HepG2 (cell line): ENCODE data around the gene MTA3.

Experiments
- AHDC1 ChIP-seq: sonication (generic); formaldehyde crosslinking; IDR thresholded peaks from 2 replicates; pipeline ENCODE4 v1.5.1; 2020; ENCODE audit warnings: mild to moderate bottlenecking, missing genetic modification reagents, borderline replicate concordance
- CTCF ChIP-seq: sonication (generic); formaldehyde crosslinking; IDR thresholded peaks from 2 replicates; pipeline ENCODE4 v1.5.0; 2020; ENCODE audit warnings: mild to moderate bottlenecking, missing genetic modification reagents, moderate library complexity
- GLI4 ChIP-seq: sonication (generic); formaldehyde crosslinking; IDR thresholded peaks from 2 replicates; pipeline ENCODE4 v1.5.1; 2020; ENCODE audit warnings: missing genetic modification reagents, mild to moderate bottlenecking, moderate library complexity, borderline replicate concordance
- GTF2F1 ChIP-seq: fragments of 150-350 bp; IDR thresholded peaks from 2 replicates; pipeline ENCODE4 v1.6.1; 2014; ENCODE audit warnings: low read length
- KDM1A ChIP-seq: IDR thresholded peaks from 2 replicates; pipeline ENCODE4 v1.6.1; 2016; ENCODE audit warnings: missing compliant biosample characterization
- LCORL ChIP-seq, 2 experiments: fragments of 450-650 bp in 1 of 2; sonication (generic) in 1 of 2; formaldehyde crosslinking in 1 of 2; IDR thresholded peaks; 2 replicates each; pipeline versions ENCODE4 v1.5.0 to v1.6.1; 2017 to 2020; ENCODE audit warnings: antibody characterized with exemption in 1 of 2, missing genetic modification reagents in 1 of 2
- REST ChIP-seq, 2 experiments: IDR thresholded peaks; 2 replicates each; pipeline ENCODE4 v1.6.1; 2011 to 2012; ENCODE audit warnings: low read length in 2 of 2, borderline replicate concordance in 1 of 2, low read depth in 1 of 2, mild to moderate bottlenecking in 1 of 2, moderate library complexity in 1 of 2
- RFX1 ChIP-seq: fragments of 450-650 bp; IDR thresholded peaks from 2 replicates; pipeline ENCODE4 v1.6.1; 2017
- ZNF274 ChIP-seq: sonication (generic); formaldehyde crosslinking; IDR thresholded peaks from 2 replicates; pipeline ENCODE4 v1.5.1; 2020; ENCODE audit warnings: mild to moderate bottlenecking, missing genetic modification reagents
- ZNF3 ChIP-seq: IDR thresholded peaks from 2 replicates; pipeline ENCODE4 v1.7.0; 2017; ENCODE audit warnings: inconsistent platforms
- ZNF772 ChIP-seq: sonication (generic); formaldehyde crosslinking; IDR thresholded peaks from 2 replicates; pipeline ENCODE4 v1.5.0; 2020; ENCODE audit warnings: mild to moderate bottlenecking, missing genetic modification reagents

- no peak for TF ChIP-seq CTCF (CRISPR knock-in tag)
- no peak for TF ChIP-seq ZNF772
- TF ChIP-seq REST (IDR thresholded peaks at IDR 0.05; ENCODE audit: borderline replicate concordance in 1 of 2, low read depth in 1 of 2, low read length in 2 of 2), result no peak
- no peak for TF ChIP-seq LCORL (IDR thresholded peaks at IDR 0.05)
- no peak for TF ChIP-seq LCORL (CRISPR knock-in tag; IDR thresholded peaks at IDR 0.05)
- no peak for TF ChIP-seq GTF2F1
- TF ChIP-seq ZNF274 (CRISPR knock-in tag), result no peak
- TF ChIP-seq GLI4 (CRISPR knock-in tag), result no peak
- TF ChIP-seq KDM1A (CRISPR knock-in tag), result no peak
- no peak for TF ChIP-seq ZNF3 (CRISPR knock-in tag)
- no peak for TF ChIP-seq RFX1
- TF ChIP-seq AHDC1 (CRISPR knock-in tag), result no peak
These were observed 190.3 kb downstream of the MTA3 start for GRCh38 chr2:42758751-42759150.
